ENCODE data around the gene EPHA6. TPM values are rescaled to one million over a fixed set of nuclear protein-coding genes. Genes with fewer than 3 reads are reported as not detected.
"Not testable (repeated sequence)": the region's sequence is repeated elsewhere in the genome, so short reads cannot be mapped to it uniquely, and the experiment has no call there.

EPHA6 gene
- total RNA-seq, 1 donor from 2014 or later = 0.11 TPM

- no peaks in the 10 kb centered on the region for H3K36me3 Mint-ChIP-seq
- Histone ChIP-seq H3K27ac (no peak overlapping the region), H3K9ac (no peak overlapping the region), H3K79me2 (ENCODE audit: low read depth) (no peaks in the 10 kb centered on the region), H3K4me1 (no peaks in the 10 kb centered on the region), H3K4me3 (no peak overlapping the region), H3K36me3 (no peaks in the 10 kb centered on the region), H3K9me3 (ENCODE audit: low read depth) (no peaks in the 10 kb centered on the region), H3K4me2 (no peak overlapping the region), H3K27me3 (no peaks in the 10 kb centered on the region), H4K20me1 (ENCODE audit: low read depth) (no peaks in the 10 kb centered on the region), H2AFZ (replicated peaks) (no peak overlapping the region), H3F3A (ENCODE audit: low read depth) (no peaks in the 10 kb centered on the region)
- no peak for DNase-seq (ENCODE audit: low spot score)
- H3K4me3 Mint-ChIP-seq = no peak overlapping the region
- H3K27ac Mint-ChIP-seq = no peak overlapping the region
- TF ChIP-seq EZH2 (IDR thresholded peaks at IDR 0.05) (no peak), EZH2phosphoT487 (IDR thresholded peaks at IDR 0.05) (no peak), CTCF (IDR thresholded peaks at IDR 0.05) (no peak)
- H3K4me1 Mint-ChIP-seq = no peaks in the 10 kb centered on the region
- no peaks in the 10 kb centered on the region for H3K9me3 Mint-ChIP-seq
- no peaks in the 10 kb centered on the region for H3K27me3 Mint-ChIP-seq (ENCODE audit: insufficient read depth, low read depth)
Observed at GRCh38 chr3:97610626-97611025, 796.2 kb downstream of the EPHA6 start.

GRCh38 chr3:97612632-97613031 is 798.2 kb downstream of the EPHA6 start:
- H3K36me3 ChIP-seq = no peaks in the 10 kb centered on the region
- H3K9me3 ChIP-seq (ENCODE audit: low read depth) = no peaks in the 10 kb centered on the region
- Mint-ChIP-seq H3K36me3 (no peaks in the 10 kb centered on the region), H3K4me1 (no peaks in the 10 kb centered on the region), H3K4me3 (no peak overlapping the region), H3K27me3 (ENCODE audit: insufficient read depth, low read depth) (no peaks in the 10 kb centered on the region), H3K9me3 (no peaks in the 10 kb centered on the region), H3K27ac (no peak overlapping the region)
- H3K9ac ChIP-seq = no peak overlapping the region
- no peaks in the 10 kb centered on the region for H3K27me3 ChIP-seq
- H3K4me1 ChIP-seq = no peaks in the 10 kb centered on the region
- no peak for DNase-seq (ENCODE audit: low spot score)
- no peaks in the 10 kb centered on the region for H3F3A ChIP-seq (ENCODE audit: low read depth)
- H3K4me2 ChIP-seq = no peak overlapping the region
- H2AFZ ChIP-seq (replicated peaks) = no peak overlapping the region
- no peak for TF ChIP-seq EZH2phosphoT487 (IDR thresholded peaks at IDR 0.05)
- no peak for TF ChIP-seq EZH2 (IDR thresholded peaks at IDR 0.05)
- TF ChIP-seq CTCF (IDR thresholded peaks at IDR 0.05) = no peak
- H3K4me3 ChIP-seq = no peak overlapping the region
- H4K20me1 ChIP-seq (ENCODE audit: low read depth) = no peaks in the 10 kb centered on the region
- H3K79me2 ChIP-seq (ENCODE audit: low read depth) = no peaks in the 10 kb centered on the region
- no peak overlapping the region for H3K27ac ChIP-seq

GRCh38 chr3:97613139-97613538 is 798.7 kb downstream of the EPHA6 start:
- Mint-ChIP-seq H3K4me3 (no peak overlapping the region), H3K27me3 (ENCODE audit: insufficient read depth, low read depth) (no peaks in the 10 kb centered on the region), H3K9me3 (no peaks in the 10 kb centered on the region), H3K27ac (no peak overlapping the region), H3K36me3 (no peaks in the 10 kb centered on the region), H3K4me1 (no peaks in the 10 kb centered on the region)
- Histone ChIP-seq H3F3A (ENCODE audit: low read depth) (no peaks in the 10 kb centered on the region), H3K4me2 (no peak overlapping the region), H3K4me1 (no peaks in the 10 kb centered on the region), H3K27me3 (no peaks in the 10 kb centered on the region), H3K9ac (no peak overlapping the region), H3K79me2 (ENCODE audit: low read depth) (no peaks in the 10 kb centered on the region), H3K36me3 (no peaks in the 10 kb centered on the region), H3K4me3 (no peak overlapping the region), H4K20me1 (ENCODE audit: low read depth) (no peaks in the 10 kb centered on the region), H3K9me3 (ENCODE audit: low read depth) (no peaks in the 10 kb centered on the region), H3K27ac (no peak overlapping the region), H2AFZ (replicated peaks) (no peak overlapping the region)
- no peak for TF ChIP-seq EZH2 (IDR thresholded peaks at IDR 0.05)
- no peak for TF ChIP-seq EZH2phosphoT487 (IDR thresholded peaks at IDR 0.05)
- TF ChIP-seq CTCF (IDR thresholded peaks at IDR 0.05) = no peak
- no peak for DNase-seq (ENCODE audit: low spot score)

- not testable (repeated sequence) for H3K27ac Mint-ChIP-seq; H3K9me3 ChIP-seq (ENCODE audit: low read depth); H3K27ac ChIP-seq; H3K9ac ChIP-seq; H4K20me1 ChIP-seq (ENCODE audit: low read depth); H3F3A ChIP-seq (ENCODE audit: low read depth); H3K4me1 ChIP-seq; H2AFZ ChIP-seq (replicated peaks); H3K4me3 ChIP-seq; H3K36me3 Mint-ChIP-seq; H3K4me1 Mint-ChIP-seq; H3K4me2 ChIP-seq; H3K27me3 ChIP-seq; H3K27me3 Mint-ChIP-seq (ENCODE audit: insufficient read depth, low read depth); H3K9me3 Mint-ChIP-seq; H3K4me3 Mint-ChIP-seq; DNase-seq (ENCODE audit: low spot score); H3K79me2 ChIP-seq (ENCODE audit: low read depth); H3K36me3 ChIP-seq
Observed at GRCh38 chr3:97620514-97620913, 806.1 kb downstream of the EPHA6 start.

Measured in neural progenitor cell (in vitro differentiated cells).